SKM-1 treated with dmso at 0.1 percent for 144 hours (cell line): ENCODE measurements around the gene RREB1.
A peak's percentile ranks its signal among the peaks of the same experiment; 100 is the strongest.
"Not testable (repeated sequence)": the region's sequence is repeated elsewhere in the genome, so short reads cannot be mapped to it uniquely, and the experiment has no call there.

Experiments
- DNase-seq: peaks from one replicate; lab custom pipeline; 2025; ENCODE audit not compliant: unreplicated experiment; lab: John Stamatoyannopoulos, UW

Gene RREB1

GRCh38 chr6:7258231-7258763 lies 150.5 kb downstream of the RREB1 start:
- DNase-seq, result no peak

GRCh38 chr6:7260291-7261031 lies 152.7 kb downstream of the RREB1 start:
- no peak for DNase-seq

- peak; percentile 12 for DNase-seq
These were observed 153.5 kb downstream of the RREB1 start for GRCh38 chr6:7261032-7261841.

GRCh38 chr6:7261852-7262461 lies 154.2 kb downstream of the RREB1 start:
- no peak for DNase-seq

GRCh38 chr6:7262746-7263518 lies 155.2 kb downstream of the RREB1 start:
- DNase-seq, result peak; percentile 79

- not testable (repeated sequence) for DNase-seq
These were observed 155.7 kb downstream of the RREB1 start for GRCh38 chr6:7263519-7263805.

- DNase-seq, result no peak
These were observed 156.3 kb downstream of the RREB1 start for GRCh38 chr6:7264041-7264440.

GRCh38 chr6:7264686-7265384 lies 157.1 kb downstream of the RREB1 start:
- no peak for DNase-seq

GRCh38 chr6:7265385-7265726 lies 157.6 kb downstream of the RREB1 start:
- DNase-seq, result not testable (repeated sequence)

GRCh38 chr6:7267071-7267465 lies 159.3 kb downstream of the RREB1 start:
- no peak for DNase-seq

- no peak for DNase-seq
These were observed 159.8 kb downstream of the RREB1 start for GRCh38 chr6:7267466-7268091.

- DNase-seq, result no peak
These were observed 160.6 kb downstream of the RREB1 start for GRCh38 chr6:7268362-7268761.

GRCh38 chr6:7268816-7269555 lies 161.2 kb downstream of the RREB1 start:
- DNase-seq, result no peak

GRCh38 chr6:7269816-7270215 lies 162.1 kb downstream of the RREB1 start:
- DNase-seq, result no peak

GRCh38 chr6:7270320-7271204 lies 162.8 kb downstream of the RREB1 start:
- no peak for DNase-seq

- no peak for DNase-seq
These were observed 163.4 kb downstream of the RREB1 start for GRCh38 chr6:7271205-7271534.

- no peak for DNase-seq
These were observed 165.9 kb downstream of the RREB1 start for GRCh38 chr6:7273709-7274108.

GRCh38 chr6:7274525-7274924 lies 166.8 kb downstream of the RREB1 start:
- DNase-seq, result not testable (repeated sequence)

GRCh38 chr6:7276199-7276524 lies 168.4 kb downstream of the RREB1 start:
- DNase-seq, result no peak
